ENCODE results near the gene SHH. TPM values are rescaled to one million over a fixed set of nuclear protein-coding genes. Genes with fewer than 3 reads are reported as not detected.
A peak's percentile ranks its signal among the peaks of the same experiment; 100 is the strongest.

The SHH gene
- total RNA-seq, 3 donors from 2014 or later (not counting 1 experiment from before 2014, with no cell fraction given), result not detected

GRCh38 chr7:155816996-155817395 lies 4.7 kb upstream of the SHH start:
- intact Hi-C loops (cut with micrococcal nuclease), result no loop called here
- Mint-ChIP-seq H3K27me3 (ENCODE audit: low read depth in 2 of 2) (peaks cover 28% of the 10 kb centered on the region in 2 donors), H3K27ac (no peak overlapping the region), H3K4me1 (peaks cover 3 to 11% of the 10 kb centered on the region in 2 donors), H3K9me3 (no peaks in the 10 kb centered on the region), H3K4me3 (no peak overlapping the region), H3K36me3 (no peaks in the 10 kb centered on the region)
- Histone ChIP-seq H3K36me3 (ENCODE audit: control insufficient read depth, insufficient read depth, low read length) (no peaks in the 10 kb centered on the region), H3K9me3 (ENCODE audit: control insufficient read depth, insufficient read depth, low read length) (no peaks in the 10 kb centered on the region), H3K27ac (ENCODE audit: low read length) (no peak overlapping the region), H3K27me3 (ENCODE audit: control insufficient read depth, insufficient read depth, low read length) (peaks cover 2% of the 10 kb centered on the region), H3K4me1 (ENCODE audit: control insufficient read depth, insufficient read depth, low read length) (peaks cover 5% of the 10 kb centered on the region), H3K4me3 (ENCODE audit: low read length) (no peak overlapping the region)
- DNase-seq (no peak), ATAC-seq (no peak)
- no peak for TF ChIP-seq CTCF (IDR thresholded peaks at IDR 0.05)
- WGBS (ENCODE audit: insufficient coverage), result 90% methylated on average over 16 of the region's 16 CpGs

GRCh38 chr7:155816192-155816508 lies 3.9 kb upstream of the SHH start:
- WGBS (ENCODE audit: insufficient coverage), result 92% methylated on average over 12 of the region's 12 CpGs
- no peak overlapping the region for H3K4me3 ChIP-seq (ENCODE audit: low read length)
- ATAC-seq (no peak), DNase-seq (no peak)
- Mint-ChIP-seq H3K4me3 (no peak overlapping the region), H3K9me3 (no peaks in the 10 kb centered on the region), H3K27ac (no peak overlapping the region), H3K36me3 (no peaks in the 10 kb centered on the region), H3K27me3 (ENCODE audit: low read depth in 2 of 2) (peaks cover 35 to 36% of the 10 kb centered on the region in 2 donors), H3K4me1 (peaks cover 6 to 14% of the 10 kb centered on the region in 2 donors)
- no peak overlapping the region for H3K27ac ChIP-seq (ENCODE audit: low read length)
- TF ChIP-seq CTCF (IDR thresholded peaks at IDR 0.05), result no peak
- intact Hi-C loops (cut with micrococcal nuclease), result no loop called here
- H3K4me1 ChIP-seq (ENCODE audit: control insufficient read depth, insufficient read depth, low read length), result peaks cover 5% of the 10 kb centered on the region
- peaks cover 9% of the 10 kb centered on the region for H3K27me3 ChIP-seq (ENCODE audit: control insufficient read depth, insufficient read depth, low read length)
- H3K36me3 ChIP-seq (ENCODE audit: control insufficient read depth, insufficient read depth, low read length), result no peaks in the 10 kb centered on the region
- no peaks in the 10 kb centered on the region for H3K9me3 ChIP-seq (ENCODE audit: control insufficient read depth, insufficient read depth, low read length)

GRCh38 chr7:155815332-155816191 lies 3.3 kb upstream of the SHH start:
- no peak overlapping the region for H3K27ac ChIP-seq (ENCODE audit: low read length)
- H3K9me3 ChIP-seq (ENCODE audit: control insufficient read depth, insufficient read depth, low read length), result no peaks in the 10 kb centered on the region
- no peaks in the 10 kb centered on the region for H3K36me3 Mint-ChIP-seq
- H3K36me3 ChIP-seq (ENCODE audit: control insufficient read depth, insufficient read depth, low read length), result no peaks in the 10 kb centered on the region
- H3K4me3 Mint-ChIP-seq, result no peak overlapping the region
- H3K27me3 Mint-ChIP-seq (ENCODE audit: low read depth in 2 of 2), result peaks cover 40% of the 10 kb centered on the region in 2 donors
- peaks cover 6 to 14% of the 10 kb centered on the region in 2 donors for H3K4me1 Mint-ChIP-seq
- peaks cover 11% of the 10 kb centered on the region for H3K27me3 ChIP-seq (ENCODE audit: control insufficient read depth, insufficient read depth, low read length)
- no peak overlapping the region for H3K4me3 ChIP-seq (ENCODE audit: low read length)
- H3K9me3 Mint-ChIP-seq, result no peaks in the 10 kb centered on the region
- DNase-seq (peak in 1 of 2 donors; percentile 71), ATAC-seq (peak in 1 of 3 donors; percentile 74)
- H3K27ac Mint-ChIP-seq, result no peak overlapping the region
- 29% methylated on average over 20 of the region's 20 CpGs for WGBS (ENCODE audit: insufficient coverage)
- intact Hi-C loops (cut with micrococcal nuclease), result no loop called here
- no peak for TF ChIP-seq CTCF (IDR thresholded peaks at IDR 0.05)
- peaks cover 5% of the 10 kb centered on the region for H3K4me1 ChIP-seq (ENCODE audit: control insufficient read depth, insufficient read depth, low read length)

Measured in natural killer cell (primary cell).